Endothelial cell of umbilical vein (primary cell): ENCODE data around the gene LUC7L2. TPM values are rescaled to one million over a fixed set of nuclear protein-coding genes. Genes with fewer than 3 reads are reported as not detected.
A peak's percentile ranks its signal among the peaks of the same experiment; 100 is the strongest.

Source experiments
- BruUV-seq: library from RNA; stranded (reverse); fragments of 400-500 nt; replicated peaks from 2 replicates; lab custom pipeline; 2021; lab: Mats Ljungman, UMichigan
- CTCF ChIA-PET: fragments of 300-600, 350-600 bp; sonication (Branson Sonifier 250); formaldehyde crosslinking; loops from one replicate; lab custom pipeline; 2021; ENCODE audit warnings: antibody characterized with exemption, inconsistent platforms; lab: Charles Lee
- POLR2A ChIA-PET: fragments of 300-600, 350-600 bp; sonication (Branson Sonifier 250); formaldehyde crosslinking; loops from one replicate; lab custom pipeline; 2021; ENCODE audit warnings: antibody characterized with exemption, inconsistent platforms; lab: Charles Lee
- DNase-seq: peaks from one replicate; pipeline ENCODE4 v3.0.0-alpha.2; 2011; ENCODE audit warnings: low read depth, low spot score
- FAIRE-seq: peaks from 2 replicates; lab custom pipeline; 2011; peaks lifted over from hg19 to GRCh38; lab: Jason Lieb, UNC
- H2AFZ ChIP-seq: 2 replicates; pipeline ENCODE4 v1.6.0; 2012; ENCODE audit warnings: low read depth, low read length, control low read depth, inconsistent platforms
- H3K27ac ChIP-seq: 2 replicates; pipeline ENCODE4 v1.5.1; 2011; ENCODE audit warnings: low read depth, mild to moderate bottlenecking, control low read depth, low read length, moderate library complexity; ENCODE audit not compliant: insufficient read depth
- H3K27me3 ChIP-seq, 2 experiments: 2 replicates each; pipeline versions ENCODE4 v1.6.0 to v1.6.1; 2011; ENCODE audit warnings: low read length in 2 of 2, mixed read lengths in 1 of 2; ENCODE audit not compliant: control insufficient read depth in 2 of 2, insufficient read depth in 2 of 2
- H3K36me3 ChIP-seq, 2 experiments: 2 replicates in 1 of 2; 3 replicates in 1 of 2; pipeline ENCODE4 v1.5.1; 2011; ENCODE audit warnings: low read length in 2 of 2, mild to moderate bottlenecking in 1 of 2, moderate library complexity in 1 of 2; ENCODE audit not compliant: control insufficient read depth in 2 of 2, insufficient read depth in 2 of 2; ENCODE audit errors: extremely low read depth in 1 of 2
- H3K4me1 ChIP-seq: 3 replicates; pipeline ENCODE4 v1.5.1; 2011; ENCODE audit warnings: mild to moderate bottlenecking, low read length; ENCODE audit not compliant: control insufficient read depth, insufficient read depth; ENCODE audit errors: extremely low read depth
- H3K4me2 ChIP-seq: 2 replicates; pipeline ENCODE4 v1.6.1; 2011; ENCODE audit warnings: low read length, control low read depth, mixed read lengths; ENCODE audit not compliant: insufficient read depth
- H3K4me3 ChIP-seq, 3 experiments: fragments of 200-600 bp in 1 of 3; sonication (generic), shearing (Covaris generic) in 1 of 3; replicated peaks in 1 of 3; 2 replicates each; pipeline ENCODE4 v1.5.1; 2011 to 2016; ENCODE audit warnings: control low read depth in 3 of 3, low read length in 3 of 3, mild to moderate bottlenecking in 2 of 3, inconsistent platforms in 1 of 3, low read depth in 1 of 3, moderate library complexity in 1 of 3; ENCODE audit not compliant: insufficient read depth in 1 of 3
- H3K79me2 ChIP-seq: 2 replicates; pipeline ENCODE4 v1.6.0; 2012; ENCODE audit warnings: low read length, inconsistent platforms; ENCODE audit not compliant: control insufficient read depth, insufficient read depth
- H3K9ac ChIP-seq: replicated peaks from 2 replicates; pipeline ENCODE3; 2011; ENCODE audit warnings: low read length, control low read depth; ENCODE audit not compliant: insufficient read depth; ENCODE audit errors: extremely low read depth
- H3K9me1 ChIP-seq: replicated peaks from 3 replicates; pipeline ENCODE4 v1.6.0; 2011; ENCODE audit warnings: mild to moderate bottlenecking, low read length; ENCODE audit not compliant: control insufficient read depth, insufficient read depth; ENCODE audit errors: extremely low read depth
- H3K9me3 ChIP-seq: replicated peaks from 2 replicates; pipeline ENCODE4 v1.5.1; 2012; ENCODE audit warnings: low read length, inconsistent platforms; ENCODE audit not compliant: control insufficient read depth, insufficient read depth
- H4K20me1 ChIP-seq: replicated peaks from 2 replicates; pipeline ENCODE3; 2011; ENCODE audit warnings: mild to moderate bottlenecking, low read length; ENCODE audit not compliant: control insufficient read depth, insufficient read depth; ENCODE audit errors: extremely low read depth
- EZH2 ChIP-seq: IDR thresholded peaks from 2 replicates; pipeline ENCODE4 v1.6.1; 2012; ENCODE audit warnings: borderline replicate concordance, low read depth, mild to moderate bottlenecking, moderate library complexity, low read length, inconsistent platforms; ENCODE audit not compliant: severe bottlenecking
- FOS ChIP-seq: IDR thresholded peaks from 2 replicates; pipeline ENCODE4 v1.6.1; 2011; ENCODE audit warnings: mild to moderate bottlenecking, low read length, moderate library complexity, borderline replicate concordance; ENCODE audit not compliant: insufficient read depth
- GATA2 ChIP-seq: IDR thresholded peaks from 2 replicates; pipeline ENCODE4 v1.7.0; 2011; ENCODE audit warnings: low read depth, mild to moderate bottlenecking, moderate library complexity, mixed read lengths, low read length; ENCODE audit not compliant: insufficient read length, insufficient read depth
- JUN ChIP-seq: IDR thresholded peaks from 2 replicates; pipeline ENCODE4 v1.6.1; 2011; ENCODE audit warnings: borderline replicate concordance, low read depth; ENCODE audit not compliant: insufficient read length, insufficient read depth
- MYC ChIP-seq: IDR thresholded peaks from one replicate; pipeline ENCODE4 v1.6.1; 2011; ENCODE audit warnings: mild to moderate bottlenecking, low read depth, low read length
- POLR2A ChIP-seq: IDR thresholded peaks from 2 replicates; pipeline ENCODE4 v1.6.1; 2012; ENCODE audit warnings: low read depth, mild to moderate bottlenecking, control low read depth, low read length
- POLR2AphosphoS5 ChIP-seq: IDR thresholded peaks from 2 replicates; pipeline ENCODE4 v1.6.1; 2012; ENCODE audit warnings: low read depth, mild to moderate bottlenecking, control low read depth, low read length, moderate library complexity; ENCODE audit not compliant: insufficient read depth
- dilution Hi-C: fragments of 300-500 bp; cut with MboI; formaldehyde crosslinking; loops from one replicate; pipeline ENCODE4 v1.15.0; 2019; ENCODE audit warnings: low sequenced_read_pairs; ENCODE audit not compliant: extremely low pct_ligation_motif_present
- intact Hi-C: fragments of 100-400 bp; cut with micrococcal nuclease; formaldehyde crosslinking; loops from one replicate; pipeline ENCODE4 v1.10.0; 2022
- polyA plus RNA-seq, 4 experiments: library from polyadenylated mRNA; depleted of rRNA in 3 of 4; stranded (reverse) in 3 of 4; unstranded in 1 of 4; fragments of >200 nt; gene quantifications; 2 replicates each; pipeline versions ENCODE4 v1.2.1 to v1.2.3, GENCODE V29; 2011 to 2012; ENCODE audit warnings: missing spikeins in 1 of 4
- total RNA-seq: library from RNA; stranded (reverse); gene quantifications from 2 replicates; pipeline ENCODE4 v1.2.3, GENCODE V29; 2021
- TF ChIP-seq, protein P1 (sequence below), 2 donors: IDR thresholded peaks; 1 replicate in 1 of 2; 2 replicates in 1 of 2; pipeline ENCODE4 v1.5.1; 2011; ENCODE audit warnings: low read length in 2 of 2, mild to moderate bottlenecking in 2 of 2, moderate library complexity in 2 of 2, control low read depth in 1 of 2, inconsistent platforms in 1 of 2, low read depth in 1 of 2; ENCODE audit not compliant: insufficient read depth in 1 of 2; ENCODE audit errors: extremely low read depth in 1 of 2
- TF ChIP-seq, protein P2 (sequence below): IDR thresholded peaks from 2 replicates; pipeline ENCODE4 v1.6.1; 2011; ENCODE audit not compliant: insufficient read depth, insufficient read length

Gene LUC7L2
- total and polyA plus RNA-seq, 2 donors (not counting 3 experiments of a cell fraction or from before 2014, with no cell fraction given) = 28.0 to 85.8 TPM

- intact Hi-C loops = loop anchor here (1.0 to 5.0 kb wide), 3 partner anchors 18 to 251 kb away; partner anchors contain the start of genes UBN2 and ZC3HAV1
- FAIRE-seq = peak; percentile 55
- H3K79me2 ChIP-seq = peaks cover 35% of the 10 kb centered on the region
Measured at GRCh38 chr7:139358541-139359365, 941 bp upstream of the LUC7L2 start.

More at GRCh38 chr7:139358541-139359365, 941 bp upstream of the LUC7L2 start:
- Histone ChIP-seq H3K4me2 (peak overlapping the region; percentile 90), H3K36me3 (peaks cover 0 to 2% of the 10 kb centered on the region in 2 experiments), H3K9ac (peak overlapping the region; percentile 99), H3K4me3 (peak overlapping the region; percentile 82 to 91 (median 89)), H3K27ac (peak overlapping the region; percentile 98), H3K9me1 (no peaks in the 10 kb centered on the region), H2AFZ (peak overlapping the region; percentile 75), H3K4me1 (peaks cover 21% of the 10 kb centered on the region), H3K9me3 (no peaks in the 10 kb centered on the region), H3K27me3 (no peaks in the 10 kb centered on the region), H4K20me1 (no peaks in the 10 kb centered on the region)
- CTCF ChIA-PET = interaction anchor here (1.5 to 2.2 kb wide), 3 partner anchors 16 to 76 kb away, joined by 4 to 15 read pairs (median 4); no protein-coding TSS in a partner anchor
- dilution Hi-C loops = no loop called here
- DNase-seq = peak; percentile 47
- TF ChIP-seq JUN = no peak
- TF ChIP-seq POLR2AphosphoS5 = no peak
- no peak for TF ChIP-seq GATA2
- no peak for TF ChIP-seq FOS
- TF ChIP-seq, protein P1, sequence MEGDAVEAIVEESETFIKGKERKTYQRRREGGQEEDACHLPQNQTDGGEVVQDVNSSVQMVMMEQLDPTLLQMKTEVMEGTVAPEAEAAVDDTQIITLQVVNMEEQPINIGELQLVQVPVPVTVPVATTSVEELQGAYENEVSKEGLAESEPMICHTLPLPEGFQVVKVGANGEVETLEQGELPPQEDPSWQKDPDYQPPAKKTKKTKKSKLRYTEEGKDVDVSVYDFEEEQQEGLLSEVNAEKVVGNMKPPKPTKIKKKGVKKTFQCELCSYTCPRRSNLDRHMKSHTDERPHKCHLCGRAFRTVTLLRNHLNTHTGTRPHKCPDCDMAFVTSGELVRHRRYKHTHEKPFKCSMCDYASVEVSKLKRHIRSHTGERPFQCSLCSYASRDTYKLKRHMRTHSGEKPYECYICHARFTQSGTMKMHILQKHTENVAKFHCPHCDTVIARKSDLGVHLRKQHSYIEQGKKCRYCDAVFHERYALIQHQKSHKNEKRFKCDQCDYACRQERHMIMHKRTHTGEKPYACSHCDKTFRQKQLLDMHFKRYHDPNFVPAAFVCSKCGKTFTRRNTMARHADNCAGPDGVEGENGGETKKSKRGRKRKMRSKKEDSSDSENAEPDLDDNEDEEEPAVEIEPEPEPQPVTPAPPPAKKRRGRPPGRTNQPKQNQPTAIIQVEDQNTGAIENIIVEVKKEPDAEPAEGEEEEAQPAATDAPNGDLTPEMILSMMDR (IDR thresholded peaks at IDR 0.05; ENCODE audit: extremely low read depth in 1 of 2, insufficient read depth in 1 of 2, low read depth in 1 of 2, low read length in 2 of 2) = no peak
- TF ChIP-seq POLR2A = no peak
- TF ChIP-seq, protein P2, sequence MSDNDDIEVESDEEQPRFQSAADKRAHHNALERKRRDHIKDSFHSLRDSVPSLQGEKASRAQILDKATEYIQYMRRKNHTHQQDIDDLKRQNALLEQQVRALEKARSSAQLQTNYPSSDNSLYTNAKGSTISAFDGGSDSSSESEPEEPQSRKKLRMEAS = no peak
- TF ChIP-seq MYC = no peak
- no peak for TF ChIP-seq EZH2
- POLR2A ChIA-PET = interaction anchor here (0.7 to 0.9 kb wide), 2 partner anchors 16 to 243 kb away, joined by 3 to 4 read pairs; no protein-coding TSS in a partner anchor
- BruUV-seq = TSS peak; percentile 92
